IMR-90 (cell line): ENCODE measurements around the gene MYO1D. TPM values are rescaled to one million over a fixed set of nuclear protein-coding genes. Genes with fewer than 3 reads are reported as not detected.

Source experiments
- ATAC-seq: fragments of 200-7000 bp; cut with Tn5 transposase; 2 replicates; pipeline ENCODE4 v1.9.1; 2020; ENCODE audit warnings: low read depth, mild to moderate bottlenecking, moderate library complexity
- BruUV-seq: library from RNA; stranded (reverse); fragments of 400-500 nt; replicated peaks from 2 replicates; lab custom pipeline; 2021; lab: Mats Ljungman, UMichigan
- CTCF ChIA-PET: fragments of 300-600 bp; formaldehyde crosslinking; extraction: SDS; loops from one replicate; lab custom pipeline; 2021; ENCODE audit warnings: antibody characterized with exemption; lab: Yijun Ruan, JAX
- POLR2A ChIA-PET: fragments of 300-600 bp; sonication (Branson Sonifier 250); formaldehyde crosslinking; loops from one replicate; lab custom pipeline; 2022; ENCODE audit warnings: antibody characterized with exemption; ENCODE audit not compliant: unreplicated experiment; lab: Charles Lee
- DNase-seq: peaks from one replicate; pipeline ENCODE4 v3.0.0; 2013
- H2AFZ ChIP-seq: replicated peaks from 2 replicates; pipeline ENCODE3; 2013; ENCODE audit warnings: low read length, mild to moderate bottlenecking; ENCODE audit not compliant: poor library complexity
- H2AK5ac ChIP-seq: 2 replicates; pipeline ENCODE4 v1.6.1; 2013; ENCODE audit warnings: low read depth, low read length, inconsistent platforms
- H2AK9ac ChIP-seq: replicated peaks from 2 replicates; pipeline ENCODE3; 2013; ENCODE audit warnings: mild to moderate bottlenecking, low read depth, low read length, moderate library complexity; ENCODE audit not compliant: poor library complexity
- H2BK120ac ChIP-seq: 2 replicates; pipeline ENCODE4 v1.6.1; 2013; ENCODE audit warnings: low read depth, low read length, inconsistent platforms
- H2BK15ac ChIP-seq: 3 replicates; pipeline ENCODE4 v1.6.1; 2013; ENCODE audit warnings: low read depth, low read length, inconsistent platforms
- H2BK20ac ChIP-seq: 2 replicates; pipeline ENCODE4 v1.6.1; 2013; ENCODE audit warnings: low read depth, mild to moderate bottlenecking, inconsistent platforms, low read length, moderate library complexity
- H2BK5ac ChIP-seq: 2 replicates; pipeline ENCODE4 v1.6.1; 2013; ENCODE audit warnings: mild to moderate bottlenecking, low read depth, low read length, inconsistent platforms; ENCODE audit not compliant: poor library complexity, severe bottlenecking
- H3K14ac ChIP-seq: replicated peaks from 2 replicates; pipeline ENCODE4 v1.6.1; 2013; ENCODE audit warnings: low read depth, low read length, inconsistent platforms
- H3K18ac ChIP-seq: 2 replicates; pipeline ENCODE4 v1.6.1; 2013; ENCODE audit warnings: low read depth, low read length, control low read depth
- H3K23ac ChIP-seq: 2 replicates; pipeline ENCODE4 v1.6.1; 2013; ENCODE audit warnings: low read depth, low read length, inconsistent platforms
- H3K27ac ChIP-seq: 2 replicates; pipeline ENCODE4 v1.5.1; 2013; ENCODE audit warnings: mild to moderate bottlenecking, control low read depth, low read length; ENCODE audit not compliant: insufficient read depth
- H3K27me3 ChIP-seq: 2 replicates; pipeline ENCODE4 v1.6.1; 2013; ENCODE audit warnings: low read length; ENCODE audit not compliant: control insufficient read depth, insufficient read depth
- H3K36me3 ChIP-seq: 2 replicates; pipeline ENCODE4 v1.6.1; 2013; ENCODE audit warnings: low read length, mixed read lengths; ENCODE audit not compliant: control insufficient read depth, insufficient read depth
- H3K4ac ChIP-seq: 2 replicates; pipeline ENCODE4 v1.6.1; 2013; ENCODE audit warnings: low read depth, low read length, inconsistent platforms
- H3K4me1 ChIP-seq: 2 replicates; pipeline ENCODE4 v1.6.1; 2013; ENCODE audit warnings: low read length, mixed read lengths; ENCODE audit not compliant: control insufficient read depth, insufficient read depth
- H3K4me2 ChIP-seq: 2 replicates; pipeline ENCODE4 v1.6.1; 2013; ENCODE audit warnings: low read depth, mild to moderate bottlenecking, control low read depth, low read length, moderate library complexity
- H3K4me3 ChIP-seq: 2 replicates; pipeline ENCODE4 v1.5.1; 2013; ENCODE audit warnings: low read depth, mild to moderate bottlenecking, control low read depth, low read length, moderate library complexity; ENCODE audit not compliant: insufficient read depth
- H3K56ac ChIP-seq: 2 replicates; pipeline ENCODE4 v1.6.1; 2013; ENCODE audit warnings: low read length, inconsistent platforms; ENCODE audit not compliant: insufficient read depth; ENCODE audit errors: extremely low read depth
- H3K79me1 ChIP-seq, 2 experiments: 2 replicates each; pipeline ENCODE4 v1.6.1; 2013; ENCODE audit warnings: low read length in 2 of 2, inconsistent platforms in 1 of 2, low read depth in 1 of 2
- H3K9ac ChIP-seq: 2 replicates; pipeline ENCODE4 v1.6.1; 2013; ENCODE audit warnings: low read depth, low read length, control low read depth
- H3K9me1 ChIP-seq: 2 replicates; pipeline ENCODE4 v1.6.1; 2013; ENCODE audit warnings: low read length, inconsistent platforms; ENCODE audit not compliant: insufficient read depth
- H3K9me3 ChIP-seq: 2 replicates; pipeline ENCODE4 v1.6.1; 2013; ENCODE audit warnings: low read length; ENCODE audit not compliant: control insufficient read depth, insufficient read depth
- H4K20me1 ChIP-seq: 2 replicates; pipeline ENCODE4 v1.6.1; 2013; ENCODE audit warnings: low read length, inconsistent platforms; ENCODE audit not compliant: insufficient read depth
- H4K5ac ChIP-seq: 2 replicates; pipeline ENCODE4 v1.6.1; 2013; ENCODE audit warnings: mild to moderate bottlenecking, low read depth, low read length, control low read depth
- H4K8ac ChIP-seq, 2 experiments: 2 replicates each; pipeline ENCODE4 v1.6.1; 2013; ENCODE audit warnings: low read depth in 2 of 2, low read length in 2 of 2, control low read depth in 1 of 2, inconsistent platforms in 1 of 2
- H4K91ac ChIP-seq: 2 replicates; pipeline ENCODE4 v1.6.1; 2013; ENCODE audit warnings: low read depth, low read length, inconsistent platforms; ENCODE audit not compliant: insufficient read depth
- BHLHE40 ChIP-seq: fragments of 150-350 bp; IDR thresholded peaks from 2 replicates; pipeline ENCODE4 v1.6.1; 2016; ENCODE audit warnings: mild to moderate bottlenecking, low read depth, low read length
- CHD1 ChIP-seq: IDR thresholded peaks from 2 replicates; pipeline ENCODE4 v1.6.1; 2012; ENCODE audit warnings: low read depth, low read length, improper control_type of control experiment
- CTCF ChIP-seq: conservative IDR thresholded peaks from 2 replicates; pipeline ENCODE4 v1.5.1; 2012; ENCODE audit warnings: mild to moderate bottlenecking, low read depth, low read length, improper control_type of control experiment
- ELK1 ChIP-seq: fragments of 150-350 bp; IDR thresholded peaks from 2 replicates; pipeline ENCODE4 v1.6.1; 2016; ENCODE audit warnings: low read depth, mild to moderate bottlenecking, low read length, moderate library complexity, borderline replicate concordance
- FOS ChIP-seq: fragments of 150-350 bp; IDR thresholded peaks from 2 replicates; pipeline ENCODE4 v1.6.1; 2016; ENCODE audit warnings: low read depth, low read length
- MAZ ChIP-seq: IDR thresholded peaks from 2 replicates; pipeline ENCODE4 v1.6.1; 2012; ENCODE audit warnings: low read depth, mild to moderate bottlenecking, low read length, improper control_type of control experiment, moderate library complexity, borderline replicate concordance
- MXI1 ChIP-seq: IDR thresholded peaks from 2 replicates; pipeline ENCODE4 v1.6.1; 2012; ENCODE audit warnings: low read depth, mild to moderate bottlenecking, low read length, moderate library complexity, borderline replicate concordance
- POLR2A ChIP-seq: IDR thresholded peaks from 2 replicates; pipeline ENCODE4 v1.6.1; 2012; ENCODE audit warnings: mild to moderate bottlenecking, low read depth, low read length
- RCOR1 ChIP-seq: IDR thresholded peaks from 2 replicates; pipeline ENCODE4 v1.6.1; 2012; ENCODE audit warnings: mild to moderate bottlenecking, low read length, improper control_type of control experiment; ENCODE audit not compliant: insufficient replicate concordance
- RFX5 ChIP-seq: IDR thresholded peaks from 2 replicates; pipeline ENCODE4 v1.8.0; 2012; ENCODE audit warnings: low read depth, mild to moderate bottlenecking, low read length, moderate library complexity
- SMC3 ChIP-seq: fragments of 150-350 bp; IDR thresholded peaks from 2 replicates; pipeline ENCODE4 v1.6.1; 2016; ENCODE audit warnings: low read depth, mild to moderate bottlenecking, antibody characterized with exemption, low read length, moderate library complexity
- dilution Hi-C: fragments of 300-500 bp; cut with HindIII; formaldehyde crosslinking; loops from one replicate; pipeline ENCODE4 v1.14.3; 2018; ENCODE audit warnings: low sequenced_read_pairs; ENCODE audit not compliant: unreplicated experiment
- in situ Hi-C: fragments of 300-500 bp; cut with MboI; formaldehyde crosslinking; loops from 3 replicates; pipeline ENCODE4 v1.14.3; 2019; ENCODE audit warnings: low sequenced_read_pairs, inconsistent platforms, mixed read lengths
- intact Hi-C: fragments of 100-400 bp; cut with micrococcal nuclease; formaldehyde crosslinking; loops from 2 replicates; pipeline ENCODE4 v1.10.0; 2022
- polyA plus RNA-seq, 3 experiments: library from polyadenylated mRNA; depleted of rRNA; stranded (reverse); fragments of >200 nt; gene quantifications; 2 replicates each; pipeline ENCODE4 v1.2.3, GENCODE V29; 2012; ENCODE audit warnings: low replicate concordance in 1 of 3
- total RNA-seq: library from RNA; depleted of rRNA; stranded (reverse); fragments of >200 nt; gene quantifications from 2 replicates; pipeline ENCODE4 v1.2.3, GENCODE V29; 2012

MYO1D gene
- total and polyA plus RNA-seq, 2 of the 4 experiments (the other 2 are of a cell fraction): 0.63 to 0.90 TPM

GRCh38 chr17:32552280-32552679 is 324.6 kb downstream of the MYO1D start:
- dilution Hi-C loops: no loop called here
- H3K18ac ChIP-seq: no peak overlapping the region

More at GRCh38 chr17:32552280-32552679, 324.6 kb downstream of the MYO1D start:
- intact Hi-C loops: no loop called here
- no peak overlapping the region for H3K4me2 ChIP-seq
- no peak overlapping the region for H4K8ac ChIP-seq
- BruUV-seq: no TSS peak
- no peak overlapping the region for H3K4ac ChIP-seq
- H3K9me1 ChIP-seq: no peaks in the 10 kb centered on the region
- H3K9ac ChIP-seq: no peak overlapping the region
- H3K27me3 ChIP-seq: peaks cover 2% of the 10 kb centered on the region; the same call in 1 of the 2 replicates
- H2AK9ac ChIP-seq: no peak overlapping the region
- CTCF ChIA-PET: no interaction called here
- no peak overlapping the region for H4K5ac ChIP-seq
- in situ Hi-C loops: no loop called here
- no peak overlapping the region for H2BK15ac ChIP-seq
- no peak overlapping the region for H3K4me3 ChIP-seq
- no peaks in the 10 kb centered on the region for H3K36me3 ChIP-seq
- no peak overlapping the region for H2AK5ac ChIP-seq
- H3K23ac ChIP-seq: no peak overlapping the region
- no peak overlapping the region for H2AFZ ChIP-seq
- no peak overlapping the region for H2BK20ac ChIP-seq
- H3K4me1 ChIP-seq: no peaks in the 10 kb centered on the region
- no peak for TF ChIP-seq ELK1
- TF ChIP-seq CTCF: no peak
- TF ChIP-seq POLR2A: no peak
- TF ChIP-seq FOS: no peak
- TF ChIP-seq SMC3: no peak
- TF ChIP-seq CHD1: no peak
- no peak for TF ChIP-seq MAZ
- TF ChIP-seq RCOR1: no peak
- TF ChIP-seq BHLHE40: no peak
- TF ChIP-seq RFX5: no peak
- TF ChIP-seq MXI1: no peak
- no peaks in the 10 kb centered on the region for H3K79me1 ChIP-seq
- H2BK120ac ChIP-seq: no peak overlapping the region
- H3K9me3 ChIP-seq: no peaks in the 10 kb centered on the region
- DNase-seq (no peak), ATAC-seq (no peak)
- H3K14ac ChIP-seq: no peak overlapping the region
- no peak overlapping the region for H3K27ac ChIP-seq
- H4K91ac ChIP-seq: no peak overlapping the region
- no peaks in the 10 kb centered on the region for H4K20me1 ChIP-seq
- POLR2A ChIA-PET: no interaction called here
- H2BK5ac ChIP-seq: no peak overlapping the region
- H3K56ac ChIP-seq: no peak overlapping the region
